Sigmoid colon (tissue), 7 donors: ENCODE measurements around the gene C4orf36. TPM values are rescaled to one million over a fixed set of nuclear protein-coding genes. Genes with fewer than 3 reads are reported as not detected.
"Not testable (repeated sequence)": the region's sequence is repeated elsewhere in the genome, so short reads cannot be mapped to it uniquely, and the experiment has no call there.

Experiments used
- DNase-seq: peaks from one replicate; pipeline ENCODE4 v3.0.0-alpha.2; 2019
- H3K27ac ChIP-seq, 4 donors: fragments of 200-600 bp; sonication (generic); one replicate each; pipeline ENCODE4 v1.5.1; 2016 to 2019; ENCODE audit warnings: mild to moderate bottlenecking in 1 of 4
- H3K27me3 ChIP-seq, 3 donors: fragments of 200-600 bp; sonication (generic); one replicate each; pipeline ENCODE4 v1.5.1; 2019; ENCODE audit warnings: mild to moderate bottlenecking in 1 of 3
- H3K36me3 ChIP-seq, 4 donors: fragments of 200-600 bp; sonication (generic); one replicate each; pipeline ENCODE4 v1.5.1; 2016 to 2019
- H3K4me1 ChIP-seq, 4 donors: fragments of 200-600 bp; sonication (generic); one replicate each; pipeline ENCODE4 v1.5.1; 2017 to 2019
- H3K4me3 ChIP-seq, 4 donors: fragments of 200-600 bp; sonication (generic); one replicate each; pipeline ENCODE4 v1.5.1; 2017 to 2019; ENCODE audit warnings: mild to moderate bottlenecking in 2 of 4, moderate library complexity in 1 of 4
- H3K9me3 ChIP-seq, 4 donors: fragments of 200-600 bp in 3 of 4; sonication (generic) in 3 of 4; one replicate each; pipeline versions ENCODE4 v1.5.1 to v1.6.1; 2013 to 2019
- EP300 ChIP-seq, 4 donors: sonication (generic); formaldehyde crosslinking; IDR thresholded peaks; one replicate each; pipeline ENCODE4 v1.6.1; 2017; ENCODE audit warnings: antibody characterized with exemption in 4 of 4
- POLR2A ChIP-seq, 2 donors: fragments of 450-650 bp; IDR thresholded peaks; one replicate each; pipeline ENCODE4 v1.6.1; 2016; ENCODE audit warnings: antibody characterized with exemption in 2 of 2, mild to moderate bottlenecking in 2 of 2, moderate library complexity in 2 of 2
- POLR2AphosphoS5 ChIP-seq, 4 donors: sonication (generic); formaldehyde crosslinking; IDR thresholded peaks; one replicate each; pipeline ENCODE4 v1.6.1; 2017; ENCODE audit warnings: antibody characterized with exemption in 4 of 4
- WGBS, 2 donors: extraction: QIAGEN DNeasy Blood & Tissue Kit; methylation state at CpG; one replicate each; pipeline ENCODE4 v1.1.7; 2013; 5-methylcytosine and 5-hydroxymethylcytosine counted together
- intact Hi-C: fragments of 100-400 bp; cut with DNase I; formaldehyde crosslinking; loops from one replicate; pipeline ENCODE4 v1.15.1; 2023
- polyA plus RNA-seq, 3 donors: library from polyadenylated mRNA; stranded (reverse); fragments of 200-250 nt; gene quantifications; one replicate each; pipeline ENCODE4 v1.2.3, GENCODE V29; 2013
- total RNA-seq, 4 donors: library from RNA; depleted of rRNA; stranded (reverse); fragments of >200 nt; gene quantifications; one replicate each; pipeline ENCODE4 v1.1.0, GENCODE V29; 2016
- TF ChIP-seq, protein P1 (sequence below), 4 experiments: fragments of 450-650 bp in 3 of 4; fragments of 200-600 bp in 1 of 4; IDR thresholded peaks; one replicate each; pipeline ENCODE4 v1.5.1; 2016 to 2019; ENCODE audit warnings: antibody characterized with exemption in 4 of 4, mild to moderate bottlenecking in 3 of 4, moderate library complexity in 2 of 4
- donor health status: healthy with polysubstance abuse.
- donor health status: Bipolar disorder and iron deficiency.
- donor health status: healthy.

Gene C4orf36
- total and polyA plus RNA-seq, 7 donors, result 0.35 to 2.1 (median 0.99) TPM; not detected in 4

DNA sequence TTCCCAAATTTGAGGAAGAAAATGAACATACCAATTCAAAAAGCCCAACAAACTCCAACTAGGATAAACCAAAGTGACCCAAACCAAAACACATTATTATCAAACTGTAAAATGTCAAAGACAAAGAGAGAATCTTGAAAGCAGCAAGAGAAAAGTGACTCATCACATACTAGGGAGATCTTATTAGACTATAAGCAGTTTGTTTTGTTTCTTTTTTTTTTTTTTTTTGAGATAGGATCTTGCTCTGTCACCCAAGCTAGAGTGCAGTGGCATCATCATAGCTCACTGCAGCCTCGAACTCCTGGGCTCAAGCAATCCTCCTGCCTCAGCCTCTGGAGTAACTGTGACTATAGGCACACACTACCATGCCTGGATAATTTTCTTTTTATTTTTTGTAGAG, 12.6 kb downstream of the C4orf36 start:
- no peak for TF ChIP-seq POLR2A (IDR thresholded peaks at IDR 0.05)
- no peak for TF ChIP-seq EP300 (IDR thresholded peaks at IDR 0.05)
- no peak for TF ChIP-seq POLR2AphosphoS5 (IDR thresholded peaks at IDR 0.05)
- TF ChIP-seq, protein P1, sequence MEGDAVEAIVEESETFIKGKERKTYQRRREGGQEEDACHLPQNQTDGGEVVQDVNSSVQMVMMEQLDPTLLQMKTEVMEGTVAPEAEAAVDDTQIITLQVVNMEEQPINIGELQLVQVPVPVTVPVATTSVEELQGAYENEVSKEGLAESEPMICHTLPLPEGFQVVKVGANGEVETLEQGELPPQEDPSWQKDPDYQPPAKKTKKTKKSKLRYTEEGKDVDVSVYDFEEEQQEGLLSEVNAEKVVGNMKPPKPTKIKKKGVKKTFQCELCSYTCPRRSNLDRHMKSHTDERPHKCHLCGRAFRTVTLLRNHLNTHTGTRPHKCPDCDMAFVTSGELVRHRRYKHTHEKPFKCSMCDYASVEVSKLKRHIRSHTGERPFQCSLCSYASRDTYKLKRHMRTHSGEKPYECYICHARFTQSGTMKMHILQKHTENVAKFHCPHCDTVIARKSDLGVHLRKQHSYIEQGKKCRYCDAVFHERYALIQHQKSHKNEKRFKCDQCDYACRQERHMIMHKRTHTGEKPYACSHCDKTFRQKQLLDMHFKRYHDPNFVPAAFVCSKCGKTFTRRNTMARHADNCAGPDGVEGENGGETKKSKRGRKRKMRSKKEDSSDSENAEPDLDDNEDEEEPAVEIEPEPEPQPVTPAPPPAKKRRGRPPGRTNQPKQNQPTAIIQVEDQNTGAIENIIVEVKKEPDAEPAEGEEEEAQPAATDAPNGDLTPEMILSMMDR (IDR thresholded peaks at IDR 0.05), result no peak
- DNase-seq, result no peak
- Histone ChIP-seq H3K9me3 (peaks cover 0 to 7% (median 4%) of the 10 kb centered on the region in 4 donors), H3K36me3 (no peaks in the 10 kb centered on the region), H3K4me3 (no peak overlapping the region), H3K27me3 (no peaks in the 10 kb centered on the region), H3K27ac (no peak overlapping the region), H3K4me1 (no peaks in the 10 kb centered on the region)
- intact Hi-C loops, result no loop called here
- 82 to 85% methylated on average over 1 of the region's 1 CpG for WGBS, 2 donors

DNA sequence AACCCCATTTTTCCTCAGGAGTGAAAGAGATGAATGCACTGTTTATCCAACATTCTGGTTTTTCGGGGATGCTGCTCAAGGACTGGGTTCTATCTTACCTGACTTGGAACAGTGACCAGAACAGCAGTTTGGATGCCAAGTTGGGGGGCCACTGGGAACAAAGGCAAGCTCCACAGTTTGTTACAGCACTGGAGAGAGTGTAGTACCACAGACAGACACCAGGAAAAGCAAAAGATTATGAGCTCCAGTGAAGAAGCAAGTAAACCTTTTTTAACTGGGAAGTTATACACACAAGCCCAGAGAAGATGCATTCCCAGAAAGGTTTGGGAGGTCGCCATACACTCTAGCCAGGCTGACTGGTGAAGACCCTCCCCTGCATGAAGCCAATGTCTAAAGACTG, 13.6 kb downstream of the C4orf36 start:
- WGBS, 2 donors, result 91 to 94% methylated on average over 2 of the region's 2 CpGs

DNA sequence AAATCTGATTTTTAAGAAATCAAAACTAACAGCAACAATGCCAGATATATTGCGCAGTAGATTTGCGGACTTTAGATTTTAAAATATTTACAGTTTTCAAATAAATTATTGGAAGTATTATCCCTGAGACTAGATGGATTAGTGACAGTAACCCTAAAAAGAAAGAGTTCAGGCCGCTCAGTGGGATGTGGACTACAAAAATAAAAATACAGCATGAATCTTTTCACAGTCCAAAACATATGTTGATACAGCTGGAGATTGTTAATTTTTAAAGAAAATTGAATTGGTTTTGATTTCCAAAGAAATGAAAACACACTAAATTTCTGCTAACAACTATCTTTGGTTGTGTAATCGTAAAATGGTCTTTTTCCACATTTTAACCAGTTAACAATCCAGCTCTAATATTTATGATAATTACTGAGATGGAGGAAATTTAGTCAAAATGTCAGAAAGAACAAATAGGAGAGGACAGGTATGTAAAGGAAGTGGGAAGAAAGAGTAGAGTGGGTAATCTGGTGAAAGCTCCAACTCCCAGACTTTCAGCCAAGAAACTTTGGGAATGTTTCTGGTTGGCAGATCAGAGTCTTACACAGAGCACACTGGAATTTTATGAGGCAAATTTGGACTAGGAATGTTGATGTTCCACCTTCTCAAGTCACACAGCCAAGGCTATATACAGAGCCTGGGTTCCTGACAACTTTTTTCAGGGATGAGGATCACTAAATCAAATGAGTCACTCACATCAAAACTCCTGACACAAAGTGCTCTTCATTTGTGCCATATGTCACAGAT, 15.1 kb downstream of the C4orf36 start:
- 87 to 92% methylated on average over 4 of the region's 4 CpGs for WGBS, 2 donors
- H3K4me3 ChIP-seq, result no peak overlapping the region
- no peak for TF ChIP-seq EP300 (IDR thresholded peaks at IDR 0.05)
- TF ChIP-seq, protein P1 (IDR thresholded peaks at IDR 0.05), result no peak
- TF ChIP-seq POLR2AphosphoS5 (IDR thresholded peaks at IDR 0.05), result no peak
- no peak for TF ChIP-seq POLR2A (IDR thresholded peaks at IDR 0.05)
- no peaks in the 10 kb centered on the region for H3K36me3 ChIP-seq
- no peaks in the 10 kb centered on the region for H3K4me1 ChIP-seq
- H3K27ac ChIP-seq, result no peak overlapping the region
- peaks cover 0 to 7% (median 4%) of the 10 kb centered on the region in 4 donors for H3K9me3 ChIP-seq
- no peaks in the 10 kb centered on the region for H3K27me3 ChIP-seq
- intact Hi-C loops, result no loop called here
- DNase-seq, result no peak

More for the DNA sequence above, 13.6 kb downstream of the C4orf36 start:
- Histone ChIP-seq H3K27ac (no peak overlapping the region), H3K9me3 (peaks cover 0 to 7% (median 4%) of the 10 kb centered on the region in 4 donors), H3K36me3 (no peaks in the 10 kb centered on the region), H3K4me3 (no peak overlapping the region), H3K27me3 (no peaks in the 10 kb centered on the region), H3K4me1 (no peaks in the 10 kb centered on the region)
- intact Hi-C loops, result no loop called here
- TF ChIP-seq POLR2A (IDR thresholded peaks at IDR 0.05), result no peak
- TF ChIP-seq EP300 (IDR thresholded peaks at IDR 0.05), result no peak
- DNase-seq, result no peak

DNA sequence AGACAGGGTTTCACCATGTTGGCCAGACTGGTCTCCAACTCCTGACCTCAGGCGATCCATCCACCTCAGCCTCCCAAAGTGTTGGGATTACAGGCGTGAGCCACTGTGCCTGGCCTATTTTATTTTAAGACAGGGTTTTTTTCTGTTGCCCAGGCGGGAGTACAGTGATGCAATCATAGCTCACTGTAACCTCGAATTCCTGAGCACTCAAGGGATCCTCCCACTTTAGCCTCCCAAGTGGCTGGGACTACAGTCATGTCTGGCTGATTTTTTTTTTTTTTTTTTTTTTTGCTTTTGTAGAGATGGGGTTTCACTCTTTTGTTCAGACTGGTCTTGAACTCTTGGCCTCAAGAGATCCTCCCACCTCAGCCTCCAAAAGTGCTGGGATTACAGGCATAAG, 16.8 kb downstream of the C4orf36 start:
- 89 to 92% methylated on average over 4 of the region's 4 CpGs for WGBS, 2 donors
- H3K27ac ChIP-seq, H3K4me1 ChIP-seq, DNase-seq, H3K4me3 ChIP-seq, H3K9me3 ChIP-seq, H3K27me3 ChIP-seq, intact Hi-C loops, H3K36me3 ChIP-seq: not testable (repeated sequence)

DNA sequence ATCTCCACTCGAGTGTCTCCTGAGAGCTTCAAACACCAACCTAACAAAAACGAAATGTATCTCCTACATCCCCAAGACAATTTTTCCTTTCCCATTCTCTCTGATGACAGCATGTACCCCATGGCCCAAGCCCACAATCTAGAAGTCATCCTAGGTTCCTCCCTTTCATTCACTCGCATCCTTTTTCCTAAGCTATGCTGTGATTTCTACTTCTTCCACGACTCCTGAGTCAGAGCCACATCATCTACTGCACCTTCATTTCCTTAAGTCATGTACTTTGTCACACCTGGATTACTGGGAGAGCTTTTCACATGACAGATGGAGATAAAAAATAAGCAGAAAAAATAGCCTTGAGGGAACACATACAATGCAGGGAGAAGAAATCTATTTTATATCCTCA, 20.1 kb downstream of the C4orf36 start:
- Histone ChIP-seq H3K27me3 (no peaks in the 10 kb centered on the region), H3K4me3 (no peak overlapping the region), H3K36me3 (no peaks in the 10 kb centered on the region), H3K4me1 (no peaks in the 10 kb centered on the region), H3K27ac (no peak overlapping the region), H3K9me3 (no peaks in the 10 kb centered on the region)
- TF ChIP-seq POLR2A (IDR thresholded peaks at IDR 0.05), result no peak
- TF ChIP-seq EP300 (IDR thresholded peaks at IDR 0.05), result no peak
- no peak for TF ChIP-seq POLR2AphosphoS5 (IDR thresholded peaks at IDR 0.05)
- TF ChIP-seq, protein P1 (IDR thresholded peaks at IDR 0.05), result no peak
- no peak for DNase-seq
- 81 to 84% methylated on average over 4 of the region's 4 CpGs for WGBS, 2 donors
- intact Hi-C loops, result no loop called here
